ENCODE data around the gene JAK1. TPM values are rescaled to one million over a fixed set of nuclear protein-coding genes. Genes with fewer than 3 reads are reported as not detected.

JAK1 gene
- total and polyA plus RNA-seq, 10 of the 15 experiments (the other 5 are each of a cell fraction or from before 2014, with no cell fraction given) = 9.6 to 45.5 (median 35.7) TPM

- TF ChIP-seq BHLHE40 (IDR thresholded peaks at IDR 0.05; ENCODE audit: borderline replicate concordance in 1 of 2, low read depth in 2 of 2, low read length in 1 of 2) = peak; percentile 84 to 85
- TF ChIP-seq ATF7 (IDR thresholded peaks at IDR 0.05; ENCODE audit: low read depth) = peak; percentile 88
- TF ChIP-seq BACH1 (IDR thresholded peaks at IDR 0.05; ENCODE audit: borderline replicate concordance) = peak; percentile 92; the same call in 1 of the 2 replicates
- TF ChIP-seq NR2C1 (IDR thresholded peaks at IDR 0.05) = no peak
- no peak for TF ChIP-seq TCF3 (IDR thresholded peaks at IDR 0.05; ENCODE audit: borderline replicate concordance, insufficient read depth, low read depth, low read length)
- TF ChIP-seq EED (IDR thresholded peaks at IDR 0.05; ENCODE audit: low read depth) = peak; percentile 89
- TF ChIP-seq IKZF1 (conservative IDR thresholded peaks at IDR 0.05) = peak; percentile 95
- no peak for TF ChIP-seq BCLAF1 (IDR thresholded peaks at IDR 0.05)
- 0 out of 2 replicates have a peak, but pooled peaks have one; percentile 62 for TF ChIP-seq ZSCAN29 (IDR thresholded peaks at IDR 0.05)
- 0 out of 4 replicates have a peak, but pooled peaks of 1 of the 2 experiments have one; percentile 32 for TF ChIP-seq SRF (IDR thresholded peaks at IDR 0.05; ENCODE audit: low read depth in 2 of 2, low read length in 2 of 2)
- 0 out of 2 replicates have a peak, but pooled peaks have one; percentile 47 for TF ChIP-seq POLR2AphosphoS5 (IDR thresholded peaks at IDR 0.05; ENCODE audit: low read length)
- TF ChIP-seq TBL1XR1 (IDR thresholded peaks at IDR 0.05; ENCODE audit: low read depth, low read length) = peak; percentile 83
- TF ChIP-seq ZNF622 (IDR thresholded peaks at IDR 0.05) = no peak
- no peak for TF ChIP-seq USF2 (IDR thresholded peaks at IDR 0.05; ENCODE audit: borderline replicate concordance, low read depth, low read length)
- TF ChIP-seq EZH2 (IDR thresholded peaks at IDR 0.05; ENCODE audit: borderline replicate concordance, control insufficient read depth, low read depth, low read length) = no peak
- TF ChIP-seq ATF3 (IDR thresholded peaks at IDR 0.05; ENCODE audit: borderline replicate concordance, extremely low read depth, low read depth, low read length) = no peak
- 0 out of 2 replicates have a peak, but pooled peaks have one; percentile 22 for TF ChIP-seq ELK1 (IDR thresholded peaks at IDR 0.05; ENCODE audit: low read depth, low read length)
- TF ChIP-seq ZNF24 (IDR thresholded peaks at IDR 0.05) = no peak
- peak; percentile 86 for TF ChIP-seq RUNX3 (IDR thresholded peaks at IDR 0.05; ENCODE audit: low read length)
- no peak for TF ChIP-seq NR2C2 (IDR thresholded peaks at IDR 0.05; ENCODE audit: borderline replicate concordance, control insufficient read depth, insufficient read length, low read depth)
- TF ChIP-seq HDAC6 (IDR thresholded peaks at IDR 0.05; ENCODE audit: unreplicated experiment) = no peak
- no peak for TF ChIP-seq HDAC2 (IDR thresholded peaks at IDR 0.05)
- peak; percentile 99 for TF ChIP-seq DPF2 (IDR thresholded peaks at IDR 0.05)
- peak; percentile 83 for TF ChIP-seq MXI1 (IDR thresholded peaks at IDR 0.05; ENCODE audit: low read depth, low read length)
- peak; percentile 15; the same call in 1 of the 2 replicates for TF ChIP-seq MAX (IDR thresholded peaks at IDR 0.05; ENCODE audit: low read depth, low read length)
These were observed 102.1 kb downstream of the JAK1 start (continued) for GRCh38 chr1:64864018-64864940.
